GM23248 (cell line): Measurements from ENCODE around the gene BPIFB2. TPM values are rescaled to one million over a fixed set of nuclear protein-coding genes. Genes with fewer than 3 reads are reported as not detected.

Experiments
- DNase-seq: peaks from one replicate; pipeline ENCODE4 v3.0.0-alpha.2; 2015
- H2AFZ ChIP-seq: fragments of 200-600 bp; sonication (generic); 2 replicates; pipeline ENCODE4 v1.6.1; 2016; ENCODE audit warnings: antibody characterized with exemption
- H3F3A ChIP-seq: fragments of 200-600 bp; sonication (generic); 2 replicates; pipeline ENCODE4 v1.6.1; 2016; ENCODE audit warnings: mild to moderate bottlenecking, antibody characterized with exemption, mixed run types; ENCODE audit not compliant: insufficient read depth
- H3K27ac ChIP-seq: fragments of 200-600 bp; sonication (generic); 2 replicates; pipeline ENCODE4 v1.5.1; 2016; ENCODE audit warnings: mild to moderate bottlenecking
- H3K27me3 ChIP-seq: fragments of 200-600 bp; sonication (generic); replicated peaks from 2 replicates; pipeline ENCODE4 v1.6.1; 2016; ENCODE audit warnings: mild to moderate bottlenecking; ENCODE audit not compliant: insufficient read depth
- H3K36me3 ChIP-seq: fragments of 200-600 bp; sonication (generic); 2 replicates; pipeline ENCODE4 v1.6.1; 2016; ENCODE audit warnings: low read depth, mild to moderate bottlenecking
- H3K4me1 ChIP-seq: fragments of 200-600 bp; sonication (generic); 2 replicates; pipeline ENCODE4 v1.6.1; 2016; ENCODE audit warnings: mild to moderate bottlenecking; ENCODE audit not compliant: insufficient read depth
- H3K4me2 ChIP-seq: fragments of 200-600 bp; sonication (generic); one replicate; pipeline ENCODE4 v1.6.1; 2016; ENCODE audit warnings: mild to moderate bottlenecking; ENCODE audit not compliant: unreplicated experiment
- H3K4me3 ChIP-seq: fragments of 200-600 bp; sonication (generic); 2 replicates; pipeline ENCODE4 v1.5.1; 2016; ENCODE audit warnings: mild to moderate bottlenecking
- H3K79me2 ChIP-seq: fragments of 200-600 bp; sonication (generic); 2 replicates; pipeline ENCODE4 v1.6.1; 2016; ENCODE audit warnings: mild to moderate bottlenecking; ENCODE audit not compliant: insufficient read depth
- H3K9ac ChIP-seq: fragments of 200-600 bp; sonication (generic); 2 replicates; pipeline ENCODE4 v1.6.1; 2016; ENCODE audit warnings: mild to moderate bottlenecking
- H3K9me2 ChIP-seq: fragments of 200-600 bp; sonication (generic); 2 replicates; pipeline ENCODE4 v1.6.1; 2016; ENCODE audit warnings: mixed run types, mild to moderate bottlenecking, moderate library complexity; ENCODE audit not compliant: insufficient read depth
- H3K9me3 ChIP-seq: fragments of 200-600 bp; sonication (generic); one replicate; pipeline ENCODE4 v1.6.1; 2017; ENCODE audit warnings: low read depth
- H4K20me1 ChIP-seq: fragments of 200-600 bp; sonication (generic); 2 replicates; pipeline ENCODE4 v1.6.0; 2016; ENCODE audit not compliant: insufficient read depth
- EZH2 ChIP-seq: fragments of 200-600 bp; sonication (generic); IDR thresholded peaks from 2 replicates; pipeline ENCODE4 v1.6.1; 2018; ENCODE audit warnings: antibody characterized with exemption, mild to moderate bottlenecking; ENCODE audit not compliant: insufficient read depth, poor library complexity, severe bottlenecking
- EZH2phosphoT487 ChIP-seq: fragments of 200-600 bp; sonication (generic); IDR thresholded peaks from 2 replicates; pipeline ENCODE4 v1.6.1; 2018; ENCODE audit warnings: antibody characterized with exemption, moderate library complexity, mild to moderate bottlenecking, low read depth; ENCODE audit not compliant: insufficient read depth
- WGBS, 2 experiments: methylation state at CpG; one replicate each; pipeline ENCODE4 v1.1.6; 2015 to 2017; ENCODE audit warnings: low lambda C conversion rate in 2 of 2, low coverage in 1 of 2; ENCODE audit errors: missing lambda C conversion rate in 2 of 2; 5-methylcytosine and 5-hydroxymethylcytosine counted together
- in situ Hi-C: fragments of 300-500 bp; cut with MboI; formaldehyde crosslinking; loops from 2 replicates; pipeline ENCODE4 v1.15.0; 2020
- polyA plus RNA-seq: library from polyadenylated mRNA; unstranded; fragments of >200 nt; fragmentation: Nextera tagmentation; extraction: Ambion mirVana; gene quantifications from 2 replicates; pipeline ENCODE4 v1.2.1, GENCODE V29; 2016
- total RNA-seq: library from RNA; depleted of rRNA; stranded (reverse); fragments of >200 nt; shearing (Covaris generic); gene quantifications from 2 replicates; pipeline ENCODE4 v1.2.3, GENCODE V29; 2014

The BPIFB2 gene
- total and polyA plus RNA-seq, 2 experiments from 2014 or later = not detected

GRCh38 chr20:33034901-33035492 is 27.5 kb downstream of the BPIFB2 start:
- Histone ChIP-seq H3K9ac (no peak overlapping the region), H3K9me3 (no peaks in the 10 kb centered on the region), H3K4me2 (no peak overlapping the region), H3K4me3 (no peak overlapping the region), H3F3A (no peaks in the 10 kb centered on the region), H4K20me1 (no peaks in the 10 kb centered on the region), H3K27me3 (no peaks in the 10 kb centered on the region; the same call in 1 of the 2 replicates), H2AFZ (no peak overlapping the region), H3K9me2 (no peaks in the 10 kb centered on the region), H3K79me2 (no peaks in the 10 kb centered on the region), H3K27ac (no peak overlapping the region), H3K36me3 (no peaks in the 10 kb centered on the region), H3K4me1 (no peaks in the 10 kb centered on the region)
- no peak for DNase-seq
- in situ Hi-C loops = no loop called here
- 26 to 31% methylated on average over 6 of the region's 6 CpGs for WGBS, 2 experiments
- no peak for TF ChIP-seq EZH2
- no peak for TF ChIP-seq EZH2phosphoT487

- H3K4me1 ChIP-seq = no peaks in the 10 kb centered on the region
- H3K9me2 ChIP-seq = no peaks in the 10 kb centered on the region
- H3K4me3 ChIP-seq = no peak overlapping the region
- WGBS, 2 experiments = 13 to 27% methylated on average over 5 of the region's 5 CpGs
- no peaks in the 10 kb centered on the region for H3K36me3 ChIP-seq
- H3K27me3 ChIP-seq = no peaks in the 10 kb centered on the region
- no peaks in the 10 kb centered on the region for H4K20me1 ChIP-seq
- H3K9me3 ChIP-seq = no peaks in the 10 kb centered on the region
- no peaks in the 10 kb centered on the region for H3K79me2 ChIP-seq
- no peak for DNase-seq
- H3K27ac ChIP-seq = no peak overlapping the region
- TF ChIP-seq EZH2 (no peak), EZH2phosphoT487 (no peak)
- H2AFZ ChIP-seq = no peak overlapping the region
- in situ Hi-C loops = no loop called here
- H3K9ac ChIP-seq = no peak overlapping the region
- no peak overlapping the region for H3K4me2 ChIP-seq
- no peaks in the 10 kb centered on the region for H3F3A ChIP-seq
Observed at GRCh38 chr20:33037456-33037855, 30.0 kb downstream of the BPIFB2 start.

GRCh38 chr20:33038243-33038642 is 30.7 kb downstream of the BPIFB2 start:
- Histone ChIP-seq H3F3A (no peaks in the 10 kb centered on the region), H4K20me1 (no peaks in the 10 kb centered on the region), H3K9me3 (no peaks in the 10 kb centered on the region), H3K36me3 (no peaks in the 10 kb centered on the region), H3K27me3 (no peaks in the 10 kb centered on the region), H2AFZ (no peak overlapping the region), H3K4me3 (no peak overlapping the region), H3K4me1 (no peaks in the 10 kb centered on the region), H3K4me2 (no peak overlapping the region), H3K27ac (no peak overlapping the region), H3K9ac (no peak overlapping the region), H3K79me2 (no peaks in the 10 kb centered on the region), H3K9me2 (no peaks in the 10 kb centered on the region)
- in situ Hi-C loops = no loop called here
- DNase-seq = no peak
- TF ChIP-seq EZH2 = no peak
- 63% methylated on average over 4 of the region's 4 CpGs for WGBS, 2 experiments

GRCh38 chr20:33042430-33042829 is 34.9 kb downstream of the BPIFB2 start:
- no peaks in the 10 kb centered on the region for H3K79me2 ChIP-seq
- H3K9me3 ChIP-seq = no peaks in the 10 kb centered on the region
- WGBS, 2 experiments = 22 to 26% methylated on average over 3 of the region's 3 CpGs
- no peak overlapping the region for H3K4me3 ChIP-seq
- no peak overlapping the region for H3K4me2 ChIP-seq
- in situ Hi-C loops = no loop called here
- H3K9me2 ChIP-seq = no peaks in the 10 kb centered on the region
- no peak overlapping the region for H3K9ac ChIP-seq
- no peaks in the 10 kb centered on the region for H3K4me1 ChIP-seq
- H3K27ac ChIP-seq = no peak overlapping the region
- H3K36me3 ChIP-seq = no peaks in the 10 kb centered on the region
- H2AFZ ChIP-seq = no peak overlapping the region
- no peak for DNase-seq
- no peaks in the 10 kb centered on the region for H3F3A ChIP-seq
- no peaks in the 10 kb centered on the region for H3K27me3 ChIP-seq
- H4K20me1 ChIP-seq = no peaks in the 10 kb centered on the region
- TF ChIP-seq EZH2 (no peak), EZH2phosphoT487 (no peak)
